HEK293T (cell line): Measurements from ENCODE around the gene N4BP2L1.

Source experiments
- ARNT ChIP-seq: fragments of 450-650 bp; IDR thresholded peaks from 2 replicates; pipeline ENCODE4 v1.6.1; 2017; ENCODE audit warnings: mild to moderate bottlenecking
- BHLHE40 ChIP-seq: fragments of 450-650 bp; IDR thresholded peaks from 2 replicates; pipeline ENCODE4 v1.6.1; 2016; ENCODE audit warnings: mild to moderate bottlenecking, moderate library complexity, borderline replicate concordance
- CTBP1 ChIP-seq: fragments of 450-650 bp; IDR thresholded peaks from 2 replicates; pipeline ENCODE4 v1.6.1; 2016; ENCODE audit warnings: borderline replicate concordance
- ELF4 ChIP-seq: fragments of 450-650 bp; IDR thresholded peaks from 2 replicates; pipeline ENCODE4 v1.6.1; 2017; ENCODE audit warnings: antibody characterized with exemption
- FOXA1 ChIP-seq: fragments of 450-650 bp; IDR thresholded peaks from 2 replicates; pipeline ENCODE4 v1.6.1; 2016; ENCODE audit warnings: mild to moderate bottlenecking
- FOXK2 ChIP-seq: fragments of 450-650 bp; IDR thresholded peaks from 2 replicates; pipeline ENCODE4 v1.6.1; 2016; ENCODE audit warnings: mild to moderate bottlenecking
- FOXM1 ChIP-seq: fragments of 450-650 bp; IDR thresholded peaks from 2 replicates; pipeline ENCODE4 v1.6.1; 2017; ENCODE audit warnings: mild to moderate bottlenecking, borderline replicate concordance
- HDGF ChIP-seq: fragments of 450-650 bp; IDR thresholded peaks from 2 replicates; pipeline ENCODE4 v1.6.1; 2017; ENCODE audit warnings: antibody characterized with exemption, borderline replicate concordance
- SP1 ChIP-seq: fragments of 450-650 bp; IDR thresholded peaks from 2 replicates; pipeline ENCODE4 v1.6.1; 2017
- SUZ12 ChIP-seq: fragments of 450-650 bp; IDR thresholded peaks from 2 replicates; pipeline ENCODE4 v1.6.1; 2016; ENCODE audit warnings: mild to moderate bottlenecking
- TARDBP ChIP-seq: fragments of 450-650 bp; IDR thresholded peaks from 2 replicates; pipeline ENCODE4 v1.6.1; 2016
- ZNF384 ChIP-seq: fragments of 450-650 bp; IDR thresholded peaks from 2 replicates; pipeline ENCODE4 v1.6.1; 2016

- TF ChIP-seq SP1 (no peak), BHLHE40 (no peak), FOXA1 (no peak), FOXK2 (no peak), HDGF (no peak), ARNT (no peak), SUZ12 (no peak), FOXM1 (no peak), TARDBP (no peak), ELF4 (no peak), ZNF384 (no peak), CTBP1 (no peak)
These were observed 43.4 kb upstream of the N4BP2L1 start for GRCh38 chr13:32471187-32471922.
